ENCODE data around the gene SMIM44.

Gene SMIM44

DNA sequence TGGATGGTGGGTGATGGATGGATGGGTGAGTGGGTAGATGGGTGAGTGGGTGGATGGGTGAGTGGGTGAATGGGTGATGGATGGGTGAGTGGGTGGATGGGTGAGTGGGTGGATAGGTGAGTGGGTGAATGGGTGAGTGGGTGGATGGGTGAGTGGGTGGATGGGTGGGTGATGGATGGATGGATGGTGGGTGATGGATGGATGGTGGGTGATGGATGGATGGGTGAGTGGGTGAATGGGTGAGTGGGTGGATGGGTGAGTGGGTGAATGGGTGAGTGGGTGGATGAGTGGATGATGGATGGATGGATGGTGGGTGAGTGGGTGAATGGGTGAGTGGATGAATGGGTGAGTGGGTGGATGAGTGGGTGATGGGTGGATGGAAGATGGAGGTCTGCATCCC lies 5.7 kb downstream of the SMIM44 start:
- DNase-seq (ENCODE audit: low spot score): no peak

DNA sequence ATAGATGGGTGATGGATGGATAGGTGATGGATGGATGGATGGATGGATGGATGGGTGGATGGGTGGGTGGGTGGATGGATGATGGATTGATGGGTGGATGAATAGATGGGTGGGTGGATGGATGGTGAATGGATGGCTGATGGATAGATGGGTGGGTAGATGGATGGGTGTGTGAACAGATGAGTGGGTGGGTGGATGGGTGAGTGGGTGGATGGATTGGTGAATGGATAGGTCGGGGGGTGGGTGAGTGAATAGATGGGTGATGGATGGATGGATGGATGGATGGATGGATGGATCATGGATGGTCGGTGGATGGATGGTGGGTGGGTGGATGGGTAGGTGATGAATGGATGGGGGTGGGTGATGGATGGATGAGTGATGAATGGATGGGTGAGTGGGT lies 6.4 kb downstream of the SMIM44 start:
- no peak for DNase-seq (ENCODE audit: low spot score)

DNA sequence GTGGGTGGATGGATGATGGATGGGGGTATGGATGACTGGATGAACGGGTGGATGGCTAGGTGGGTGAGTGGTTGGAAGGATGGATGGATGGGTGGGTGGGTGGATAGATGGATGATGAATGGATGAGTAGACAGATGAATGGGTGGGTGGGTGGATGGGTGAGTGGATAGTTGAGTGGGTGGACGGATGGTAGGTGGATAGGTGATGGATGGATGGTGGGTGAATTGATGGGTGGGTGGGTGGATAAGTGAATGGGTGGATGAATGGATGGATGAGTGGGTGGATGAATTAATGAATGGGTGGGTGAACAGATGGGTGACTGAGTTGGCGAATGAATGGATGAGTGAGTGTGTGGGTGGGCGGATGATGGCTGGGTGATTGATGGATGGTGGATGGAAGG lies 7.8 kb downstream of the SMIM44 start:
- no peak for DNase-seq (ENCODE audit: low spot score)

DNA sequence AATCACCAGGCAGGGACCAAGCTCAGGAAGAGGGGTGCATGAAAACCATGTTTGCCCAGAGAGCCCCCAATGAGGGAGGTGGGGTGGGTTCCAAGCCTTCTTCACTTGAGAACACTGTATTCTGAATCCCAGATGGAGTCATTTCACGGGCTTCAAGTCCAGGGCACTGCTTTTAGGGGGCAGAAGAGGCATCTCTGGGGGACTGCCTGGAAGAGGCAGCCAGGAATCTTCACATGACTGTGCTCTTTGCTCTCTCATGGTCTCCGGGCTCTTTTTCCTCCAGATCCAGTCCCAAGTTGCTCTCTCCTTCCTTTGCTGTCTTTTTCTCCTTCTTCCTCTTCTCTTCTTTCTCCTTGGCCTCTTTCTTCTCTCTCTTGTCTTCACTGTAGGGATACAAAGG lies 8.6 kb downstream of the SMIM44 start:
- no peak for DNase-seq (ENCODE audit: low spot score)

DNA sequence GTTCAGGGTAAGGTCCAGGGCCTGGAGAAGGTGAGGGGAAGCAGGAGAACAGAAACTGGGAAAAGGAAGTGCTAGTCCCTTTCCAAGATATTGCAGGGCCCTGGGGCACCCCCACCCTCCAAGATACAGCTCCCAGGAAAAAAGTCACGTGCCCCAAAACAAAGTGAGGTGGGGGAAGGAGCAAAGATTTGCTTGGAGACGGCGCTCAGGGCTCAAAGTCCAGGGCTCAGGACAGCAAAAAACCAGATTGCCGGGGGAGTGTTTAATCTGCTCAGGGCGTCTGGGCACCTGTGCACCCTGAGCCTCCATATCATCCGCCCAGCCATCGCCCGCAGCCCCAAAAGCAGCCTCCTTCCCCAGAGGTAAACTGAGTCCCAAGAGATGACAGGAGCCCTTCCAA lies 9.2 kb downstream of the SMIM44 start:
- DNase-seq (ENCODE audit: low spot score): no peak

DNA sequence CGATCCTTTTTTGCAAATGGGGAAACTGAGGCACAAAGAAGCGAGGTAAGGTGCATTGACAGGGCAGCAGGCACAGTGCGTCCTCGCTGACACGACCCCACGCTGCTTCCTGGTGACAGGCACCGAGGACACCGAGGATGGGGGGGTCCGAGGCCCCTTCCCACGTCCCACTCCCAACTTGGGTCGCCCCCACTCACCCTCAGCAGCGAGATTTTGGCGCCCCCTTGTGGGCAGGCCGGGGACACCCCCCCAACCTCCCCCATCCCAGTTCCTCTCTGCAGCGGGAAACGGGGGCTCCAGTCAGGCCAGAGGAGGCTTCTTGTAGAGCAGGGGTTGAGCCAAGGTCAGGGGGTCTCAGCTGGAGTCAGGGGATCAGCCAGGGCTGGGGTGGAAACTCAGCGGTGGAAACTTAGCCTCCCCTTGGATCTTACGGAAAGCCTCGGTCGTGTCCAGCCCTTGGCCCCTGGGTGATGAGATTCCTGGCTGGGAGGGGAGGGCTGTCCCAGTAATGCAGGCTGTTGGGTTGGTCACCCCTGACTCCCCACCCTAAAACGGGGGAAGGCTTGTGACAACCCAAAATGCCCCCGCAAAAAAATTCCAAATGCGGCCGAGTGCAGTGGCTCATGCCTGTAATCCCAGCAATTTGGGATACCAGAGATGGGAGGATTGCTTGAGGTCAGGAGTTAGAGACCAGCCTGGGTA lies 11.1 kb downstream of the SMIM44 start:
- DNase-seq (ENCODE audit: low spot score): peak; percentile 63

DNA sequence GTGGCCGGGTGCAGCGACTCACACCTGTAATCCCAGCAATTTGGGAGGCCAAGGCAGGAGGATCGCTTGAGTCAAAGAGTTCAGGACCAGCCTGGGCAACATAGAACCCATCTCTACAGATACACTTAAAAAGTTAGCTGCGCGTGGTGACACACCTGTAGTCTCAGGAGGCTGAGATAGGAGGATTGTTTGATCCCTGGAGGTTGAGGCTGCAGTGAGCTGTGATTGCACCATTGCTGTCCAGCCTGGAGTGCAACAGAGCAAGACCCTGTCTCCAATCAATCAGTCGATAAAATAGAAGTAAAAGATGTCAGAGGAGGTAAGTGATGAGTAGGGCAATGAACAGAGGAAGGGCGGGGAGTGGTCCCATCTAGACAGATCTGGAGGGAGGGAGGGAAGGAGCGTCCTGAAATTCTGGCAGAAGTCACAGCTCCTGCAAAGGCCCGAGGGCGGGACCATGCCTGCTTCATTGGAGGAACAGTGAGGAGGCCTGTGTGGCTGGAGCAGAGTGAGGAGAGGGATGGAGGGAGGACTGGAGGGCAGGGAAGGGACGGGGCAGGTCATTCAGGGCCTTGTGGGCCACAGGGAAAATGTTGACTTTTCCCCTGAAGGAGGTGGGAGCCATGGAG lies 12.6 kb downstream of the SMIM44 start:
- DNase-seq (ENCODE audit: low spot score): no peak

DNA sequence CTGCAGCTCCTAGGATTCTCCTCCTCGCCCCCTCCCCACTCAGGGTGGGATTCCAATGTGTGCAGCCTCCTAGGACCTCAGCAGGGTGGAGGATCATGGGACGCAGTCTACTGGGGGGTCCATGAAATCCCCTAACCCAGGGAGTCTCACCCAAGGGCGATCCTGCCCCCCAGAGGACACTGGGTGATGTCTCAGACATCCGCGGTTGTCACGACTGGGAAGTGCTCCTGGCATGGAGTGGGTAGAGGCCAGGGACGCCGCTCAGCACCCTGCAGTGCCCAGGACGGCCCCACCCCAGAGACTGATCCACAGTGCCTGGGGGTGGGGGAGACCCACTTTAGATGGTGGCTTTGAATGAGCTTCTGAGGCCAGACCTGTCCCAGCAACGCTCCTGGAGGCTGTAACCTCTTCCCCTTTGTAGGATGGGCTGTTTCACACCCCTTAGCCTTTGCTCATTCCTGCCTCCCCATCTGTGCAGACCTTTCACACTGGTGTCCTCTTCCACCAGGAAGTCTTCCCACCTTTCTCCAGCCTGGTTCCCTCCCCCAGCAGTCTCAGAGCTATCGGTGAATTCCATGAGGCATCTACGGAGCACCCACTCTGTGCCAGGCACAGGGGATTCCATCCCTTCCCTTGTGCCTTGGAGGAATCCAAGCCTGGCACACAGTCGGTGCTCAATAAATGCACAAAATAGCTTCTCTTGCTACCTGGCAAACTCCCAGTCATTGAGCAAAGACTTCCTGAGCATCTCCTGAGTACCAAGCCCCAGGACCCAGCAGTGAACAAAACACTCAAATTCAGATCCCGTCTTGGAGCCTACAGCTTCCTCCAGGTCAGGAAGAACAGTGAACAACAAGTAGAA lies 13.4 kb downstream of the SMIM44 start:
- DNase-seq (ENCODE audit: low spot score): no peak

DNA sequence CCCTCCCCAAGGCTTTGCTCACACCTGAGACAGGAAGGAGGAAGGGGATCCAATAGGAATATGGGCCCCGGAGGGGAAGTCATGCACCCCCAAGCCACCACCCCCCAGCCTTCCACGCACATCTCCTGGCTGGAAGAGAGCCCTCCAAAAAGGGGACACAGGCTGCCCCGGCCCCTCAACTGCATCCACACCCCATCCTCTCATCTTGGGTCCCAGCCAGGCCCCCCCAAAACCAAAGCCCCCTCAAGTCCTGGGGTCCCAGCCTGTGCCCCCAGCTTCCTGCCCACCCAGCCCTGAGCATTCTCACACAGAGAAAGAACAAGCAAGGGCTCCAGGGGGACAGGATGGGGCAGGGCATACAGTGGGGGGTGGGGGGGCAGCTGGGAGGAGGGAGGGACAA lies 15.0 kb downstream of the SMIM44 start:
- DNase-seq (ENCODE audit: low spot score): no peak

DNA sequence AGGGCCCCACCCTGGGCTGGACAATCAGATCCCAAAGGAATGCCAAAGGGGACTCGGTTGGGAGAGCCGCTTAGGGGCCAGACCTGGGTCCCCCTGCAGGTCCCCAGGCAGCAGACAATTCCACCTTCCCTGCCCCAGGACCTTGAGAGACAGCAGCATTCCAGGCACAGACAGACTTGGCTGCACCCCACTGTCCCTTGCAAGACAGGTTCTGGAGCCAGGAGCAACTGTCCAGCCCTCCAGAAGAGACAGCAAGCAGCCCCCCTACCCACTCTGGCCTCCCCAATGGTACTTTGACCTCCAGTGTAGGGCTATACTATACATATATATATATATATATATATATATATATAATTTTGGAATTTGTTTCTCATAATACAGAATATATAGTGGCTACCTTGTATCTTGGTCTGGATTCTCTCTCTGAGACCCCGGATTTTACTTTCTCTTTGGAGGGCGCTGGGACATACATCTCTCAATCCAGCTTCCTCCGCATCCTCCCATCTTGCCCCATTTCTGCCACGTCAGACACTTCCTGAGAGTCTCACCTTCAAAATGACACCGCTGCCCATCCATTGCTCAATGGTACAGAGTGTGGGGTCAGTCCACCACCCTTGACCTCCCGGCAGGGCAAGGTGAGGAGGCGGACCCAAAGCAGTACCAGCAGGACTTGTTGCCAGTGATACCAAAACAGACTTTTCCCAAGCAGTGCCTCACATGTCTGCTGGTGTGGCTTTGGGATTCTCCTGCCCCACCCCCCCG lies 15.6 kb downstream of the SMIM44 start:
- DNase-seq (ENCODE audit: low spot score): no peak

DNA sequence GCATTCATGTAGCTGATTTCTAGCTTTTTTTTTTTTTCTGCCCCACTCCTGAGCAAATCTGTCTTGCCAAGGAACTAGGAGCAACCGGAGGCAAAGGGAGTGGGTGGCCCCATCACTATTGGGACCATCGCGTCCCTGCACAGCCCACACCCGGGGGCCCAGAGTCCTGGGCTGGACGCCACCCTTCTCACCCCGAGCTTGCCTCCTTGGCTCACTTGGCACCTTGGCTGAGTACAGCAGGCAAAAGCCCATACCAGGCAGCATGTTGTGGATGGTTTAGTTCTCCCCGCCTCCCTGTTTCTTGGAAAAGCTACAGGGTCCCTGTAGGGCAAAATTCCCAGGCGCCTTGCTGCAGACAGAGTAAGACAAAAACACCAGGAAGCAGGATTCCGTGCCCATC lies 16.6 kb downstream of the SMIM44 start:
- DNase-seq (ENCODE audit: low spot score): no peak

DNA sequence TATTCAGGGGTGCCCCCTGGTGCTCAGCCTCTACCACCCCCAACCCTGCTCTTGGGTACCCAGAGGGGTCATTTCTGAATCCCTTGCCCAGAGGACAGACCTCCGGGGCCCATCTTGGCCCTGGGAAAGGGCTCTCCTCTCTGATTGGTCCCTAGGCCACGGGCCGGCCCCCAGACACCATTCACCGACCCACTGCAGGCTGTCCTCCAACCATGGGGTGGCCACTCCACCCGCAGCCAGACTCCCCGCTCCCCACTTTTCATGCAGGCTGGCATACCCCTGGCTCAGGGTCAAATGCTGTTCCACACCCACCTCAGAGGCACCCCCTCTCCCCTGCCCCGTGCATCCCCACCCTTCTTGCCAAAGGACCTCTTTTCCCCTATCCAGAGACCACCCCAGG lies 17.7 kb downstream of the SMIM44 start:
- DNase-seq (ENCODE audit: low spot score): no peak

DNA sequence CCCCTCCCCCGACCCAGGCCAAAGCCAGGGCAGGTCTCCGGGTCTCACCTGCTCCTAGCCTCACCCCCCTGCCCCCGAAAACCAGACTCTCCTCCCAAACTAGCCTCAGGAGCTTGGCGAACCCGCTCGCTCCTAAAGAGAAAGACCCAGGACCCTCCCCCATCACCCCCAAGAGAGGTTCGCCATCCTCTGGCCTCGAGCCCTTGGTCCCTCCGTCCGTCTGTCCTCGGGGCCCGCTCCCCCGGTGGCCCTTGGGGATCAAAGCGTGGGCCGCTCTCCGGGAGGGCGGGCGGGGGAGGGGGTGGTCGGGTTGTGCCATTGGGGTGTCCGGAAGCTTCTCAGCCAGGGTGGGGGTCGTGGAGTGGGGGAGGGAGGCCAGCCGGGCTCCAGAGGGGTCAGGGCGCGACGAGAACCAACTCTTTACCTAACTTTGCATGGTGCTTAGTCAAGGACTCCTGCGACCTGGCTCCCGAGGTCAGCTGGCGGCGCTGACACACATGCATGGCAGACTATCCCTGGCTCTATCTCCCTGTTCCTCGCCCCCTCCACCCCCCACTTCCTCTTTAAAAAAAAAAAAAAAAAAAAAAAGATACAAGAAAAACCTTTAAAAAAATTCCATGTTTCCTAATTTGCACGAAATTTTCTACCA lies 18.5 kb downstream of the SMIM44 start:
- DNase-seq (ENCODE audit: low spot score): no peak

DNA sequence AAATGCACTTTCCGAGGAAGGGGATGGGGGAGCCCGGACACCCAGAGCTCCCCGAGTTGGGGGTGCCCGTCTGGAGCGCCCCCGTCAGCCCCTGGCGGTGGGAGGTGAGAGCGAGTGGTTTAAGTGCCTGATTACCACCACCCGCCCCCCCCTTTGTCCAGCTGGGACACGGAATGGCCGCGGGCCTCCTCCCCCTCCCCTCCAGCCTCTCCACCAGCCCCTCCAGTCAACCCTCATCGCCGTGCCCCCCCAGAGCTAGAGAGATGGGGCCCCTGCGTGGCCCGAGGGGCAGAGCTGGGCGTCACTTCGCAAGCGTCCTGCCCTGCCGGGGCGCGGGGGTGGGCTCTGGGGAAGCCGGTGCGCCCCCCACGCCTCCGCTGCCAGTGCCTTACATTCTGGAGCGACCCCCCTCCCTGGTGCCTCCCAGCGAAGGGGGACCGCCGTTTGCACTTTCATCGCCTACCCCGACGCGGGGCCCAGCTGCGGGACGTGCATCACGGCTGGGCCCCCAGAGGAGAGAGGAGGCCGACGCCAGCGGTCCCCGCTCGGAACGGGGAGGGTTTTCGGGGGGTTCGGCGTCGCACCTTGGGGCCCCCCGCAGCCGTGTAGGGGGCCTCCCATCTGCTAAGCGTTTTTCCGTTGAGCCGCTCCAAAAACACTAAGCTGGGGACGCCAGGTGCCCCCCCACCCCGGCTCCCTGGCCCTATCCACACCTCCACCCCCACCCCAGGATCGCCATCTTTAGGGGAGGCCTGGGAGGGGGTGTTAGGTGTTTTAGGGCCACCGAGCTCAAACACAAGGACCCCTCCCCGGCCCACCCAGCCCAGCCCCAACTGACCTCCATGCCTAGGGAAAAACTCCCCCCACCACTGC lies 19.3 kb downstream of the SMIM44 start:
- no peak for DNase-seq (ENCODE audit: low spot score)

DNA sequence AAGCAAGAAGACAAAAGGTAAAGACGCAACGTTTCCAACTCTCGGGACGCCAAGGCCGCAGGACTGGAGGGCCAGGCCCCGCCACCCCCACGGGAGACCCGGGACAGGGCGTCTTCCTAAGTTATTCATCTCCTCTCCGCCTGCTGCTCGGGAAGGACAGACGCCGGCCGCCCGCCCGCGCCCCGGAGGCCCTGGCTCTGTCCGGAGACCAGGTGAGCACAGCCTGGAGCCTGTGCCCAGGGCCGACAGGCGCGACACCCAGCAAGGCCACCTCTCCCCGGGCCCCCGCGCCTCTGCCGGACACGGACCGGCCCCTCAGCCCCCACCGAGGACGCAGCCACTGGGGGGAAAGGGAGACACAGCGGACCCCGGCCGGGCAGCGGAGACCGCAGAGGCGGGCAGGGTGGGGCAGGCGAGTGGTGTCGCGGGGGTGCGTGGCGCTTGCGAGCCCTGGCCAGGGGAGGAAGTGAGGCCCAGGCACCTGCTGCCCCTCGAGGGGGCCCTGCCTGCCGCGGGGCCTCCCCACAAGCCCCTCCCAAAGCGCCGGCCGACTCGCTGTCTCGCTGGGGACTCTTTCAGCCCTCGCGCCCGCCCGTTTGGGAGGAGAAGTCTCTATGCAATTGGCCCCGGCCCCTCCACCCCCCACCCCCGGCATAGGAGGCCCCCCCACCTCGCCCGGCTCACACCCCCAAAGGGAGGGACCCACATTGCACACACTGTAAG lies 20.1 kb downstream of the SMIM44 start:
- DNase-seq (ENCODE audit: low spot score): no peak

DNA sequence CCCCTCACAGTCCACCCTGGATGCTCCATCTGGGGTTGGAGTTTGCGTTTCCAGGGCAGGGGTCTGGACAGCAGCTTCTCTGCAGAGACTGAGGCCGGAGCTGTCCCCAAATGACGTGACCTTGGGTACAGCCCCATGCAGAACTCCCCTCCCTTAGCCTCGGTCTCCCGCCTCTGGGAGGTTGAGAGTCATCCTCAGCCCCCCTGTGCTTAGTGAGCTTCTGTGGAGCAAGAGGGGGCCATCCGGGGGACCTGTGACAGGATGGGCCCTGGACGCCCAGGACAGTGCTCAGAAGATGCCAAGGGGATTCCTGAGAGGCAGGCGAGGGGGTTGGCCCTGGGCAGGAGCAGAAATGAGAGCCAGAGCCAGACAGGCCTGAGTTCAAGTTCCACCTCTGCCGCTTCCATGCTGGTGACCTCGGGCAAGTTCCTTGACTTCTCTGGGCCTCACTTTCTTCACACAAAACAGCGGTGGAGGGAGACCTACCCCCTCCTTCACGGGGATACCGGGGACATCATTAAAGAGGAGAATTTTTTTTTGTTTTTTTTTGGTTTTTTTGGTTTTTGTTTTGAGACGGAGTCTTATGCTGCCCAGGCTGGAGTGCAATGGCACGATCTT lies 23.2 kb downstream of the SMIM44 start:
- no peak for DNase-seq (ENCODE audit: low spot score)

DNA sequence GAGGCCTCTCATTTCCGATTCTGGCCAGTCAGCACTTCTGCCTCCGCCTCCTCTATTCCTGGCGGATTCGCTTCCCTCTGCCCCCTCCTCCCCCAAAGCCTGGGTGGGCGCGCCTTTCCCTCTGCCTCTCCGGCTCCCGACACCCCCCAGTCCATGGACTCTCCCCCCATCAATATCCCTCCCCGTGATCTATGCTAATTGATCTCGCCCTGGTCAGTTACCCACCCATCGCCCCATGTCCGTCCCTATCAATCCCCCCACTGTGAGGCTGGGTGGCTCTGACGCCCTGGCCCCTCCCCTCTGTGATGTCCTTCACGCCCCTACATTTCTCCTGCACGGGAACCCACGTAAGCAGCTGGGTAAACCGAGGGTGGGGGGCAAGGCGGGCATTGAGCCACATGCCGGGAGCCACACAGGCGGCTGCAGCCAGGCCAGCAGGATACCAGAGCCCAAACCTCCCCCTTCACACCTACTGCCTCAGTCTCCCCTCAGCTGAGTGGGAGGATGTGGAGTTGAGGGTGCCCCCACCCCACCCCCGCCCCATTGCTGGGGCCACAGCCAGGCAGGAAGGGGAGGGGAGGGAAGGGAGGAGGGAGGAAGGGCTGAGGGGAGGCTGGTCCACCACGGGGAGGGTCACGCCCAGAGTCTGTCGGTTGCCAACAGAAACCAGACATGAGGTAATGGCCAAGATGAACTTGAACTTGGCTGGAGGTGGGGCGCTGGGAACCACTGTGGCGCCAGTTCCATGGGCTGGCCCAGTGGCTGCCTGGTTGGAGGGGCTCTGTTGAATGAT lies 24.0 kb downstream of the SMIM44 start:
- DNase-seq (ENCODE audit: low spot score): peak; percentile 96

DNA sequence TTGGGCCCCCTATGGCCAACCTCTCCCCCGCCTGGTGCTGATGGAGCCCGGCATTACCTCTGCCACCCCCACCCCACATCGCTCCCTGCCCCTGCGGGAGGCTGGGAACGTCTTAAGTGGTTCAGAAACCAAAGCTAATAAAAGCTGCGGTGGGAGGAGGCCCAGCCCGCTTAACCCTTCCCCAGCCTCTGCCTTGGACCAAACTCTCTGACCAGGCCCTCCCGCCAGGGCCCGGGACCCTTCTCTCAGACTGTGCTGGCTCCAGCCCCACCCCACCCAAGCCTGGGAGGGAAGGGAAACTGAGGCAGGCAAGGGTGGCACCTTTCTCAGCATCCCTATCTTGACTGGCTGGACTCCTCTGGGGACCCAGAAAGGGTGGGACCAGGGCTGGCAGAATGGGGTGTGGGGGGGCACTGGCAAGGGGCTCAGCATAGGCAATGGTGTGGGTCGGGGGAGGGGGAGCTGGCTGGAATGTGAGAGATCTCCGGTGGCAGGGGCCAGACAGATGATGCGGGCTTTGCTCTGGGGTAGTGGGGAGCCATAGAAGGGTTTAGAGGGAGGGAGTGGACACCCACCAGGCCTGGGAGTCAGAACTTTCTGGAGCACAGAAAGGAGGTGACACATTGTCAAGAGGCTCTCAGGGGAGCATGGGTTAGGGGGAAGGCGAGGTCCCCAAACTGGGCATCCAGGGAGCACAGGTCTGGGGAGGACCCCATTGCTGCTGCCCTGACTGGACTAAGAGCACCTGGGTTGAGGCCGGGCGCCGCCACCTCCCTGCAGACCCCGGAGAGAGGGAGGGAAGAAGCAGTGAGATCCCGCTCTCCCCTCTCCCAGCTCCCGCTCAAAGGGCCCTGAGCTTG lies 24.8 kb downstream of the SMIM44 start:
- no peak for DNase-seq (ENCODE audit: low spot score)
